Measurements from ENCODE around the gene MAPRE2. TPM values are rescaled to one million over a fixed set of nuclear protein-coding genes. Genes with fewer than 3 reads are reported as not detected.

MAPRE2 gene
- total RNA-seq, 1 donor from 2014 or later = 120 TPM

- DNase-seq = no peak
- H3K9me3 ChIP-seq (replicated peaks) = no peaks in the 10 kb centered on the region
- no peak overlapping the region for H3K4me3 ChIP-seq
- intact Hi-C loops (cut with micrococcal nuclease) = no loop called here
- TF ChIP-seq, protein P1, sequence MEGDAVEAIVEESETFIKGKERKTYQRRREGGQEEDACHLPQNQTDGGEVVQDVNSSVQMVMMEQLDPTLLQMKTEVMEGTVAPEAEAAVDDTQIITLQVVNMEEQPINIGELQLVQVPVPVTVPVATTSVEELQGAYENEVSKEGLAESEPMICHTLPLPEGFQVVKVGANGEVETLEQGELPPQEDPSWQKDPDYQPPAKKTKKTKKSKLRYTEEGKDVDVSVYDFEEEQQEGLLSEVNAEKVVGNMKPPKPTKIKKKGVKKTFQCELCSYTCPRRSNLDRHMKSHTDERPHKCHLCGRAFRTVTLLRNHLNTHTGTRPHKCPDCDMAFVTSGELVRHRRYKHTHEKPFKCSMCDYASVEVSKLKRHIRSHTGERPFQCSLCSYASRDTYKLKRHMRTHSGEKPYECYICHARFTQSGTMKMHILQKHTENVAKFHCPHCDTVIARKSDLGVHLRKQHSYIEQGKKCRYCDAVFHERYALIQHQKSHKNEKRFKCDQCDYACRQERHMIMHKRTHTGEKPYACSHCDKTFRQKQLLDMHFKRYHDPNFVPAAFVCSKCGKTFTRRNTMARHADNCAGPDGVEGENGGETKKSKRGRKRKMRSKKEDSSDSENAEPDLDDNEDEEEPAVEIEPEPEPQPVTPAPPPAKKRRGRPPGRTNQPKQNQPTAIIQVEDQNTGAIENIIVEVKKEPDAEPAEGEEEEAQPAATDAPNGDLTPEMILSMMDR (IDR thresholded peaks at IDR 0.05; ENCODE audit: borderline replicate concordance) = no peak
- H3K27me3 ChIP-seq (ENCODE audit: low read depth) = no peaks in the 10 kb centered on the region
- peaks cover 97% of the 10 kb centered on the region for H3K4me1 ChIP-seq
- H3K27ac ChIP-seq (replicated peaks) = peak overlapping the region; percentile 7
- no peaks in the 10 kb centered on the region for H3K36me3 ChIP-seq
These were observed 6.6 kb downstream of the MAPRE2 start for GRCh38 chr18:35047697-35048292.

DNA sequence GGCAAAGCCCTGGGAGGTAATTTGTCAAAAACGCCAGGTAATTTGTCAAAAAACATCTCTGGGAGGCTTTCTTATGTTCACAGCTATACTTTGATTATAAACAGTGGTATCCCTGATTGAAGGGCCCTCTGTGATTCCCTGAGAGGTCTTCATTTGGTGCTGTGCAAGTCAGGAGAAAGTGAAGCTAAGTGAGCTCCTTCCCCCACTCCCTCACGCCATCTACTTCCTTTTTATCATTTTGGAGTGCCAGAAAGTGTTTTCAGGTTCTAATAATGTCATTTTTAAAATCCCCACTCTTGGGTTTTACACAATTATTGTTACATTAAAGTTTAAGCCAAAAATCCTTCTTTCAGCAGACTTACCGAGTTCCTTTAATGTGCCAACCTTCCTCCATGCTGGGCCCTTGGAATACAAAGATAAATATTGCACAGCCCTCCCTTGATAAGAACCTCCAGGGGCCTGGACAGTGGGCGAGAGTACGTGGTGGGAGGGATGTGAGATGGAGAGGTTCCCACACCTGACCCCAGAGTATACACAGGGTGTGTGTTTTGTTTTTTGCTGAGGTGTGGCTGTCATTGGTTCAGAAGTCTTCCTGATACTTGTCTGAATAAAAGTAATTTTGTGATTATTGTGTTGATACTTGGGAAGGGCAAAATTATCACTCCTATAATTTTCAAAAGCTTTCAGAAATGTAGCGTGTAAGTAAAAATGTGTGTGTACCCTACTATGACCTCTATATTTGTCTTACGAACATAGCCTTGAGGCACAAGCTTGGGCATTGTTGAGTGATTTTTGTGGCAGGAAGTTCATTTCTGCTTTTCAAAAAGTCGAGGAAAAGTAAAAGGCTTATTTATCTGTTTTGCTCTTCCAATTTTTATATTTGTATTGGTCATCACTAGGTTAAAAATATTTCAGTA, 8.2 kb downstream of the MAPRE2 start:
- Histone ChIP-seq H3K36me3 (no peaks in the 10 kb centered on the region), H3K27me3 (ENCODE audit: low read depth) (no peaks in the 10 kb centered on the region), H3K4me1 (peaks cover 96% of the 10 kb centered on the region), H3K9me3 (replicated peaks) (no peaks in the 10 kb centered on the region), H3K27ac (replicated peaks) (peak overlapping the region; percentile 77), H3K4me3 (peak overlapping the region; percentile 25)
- no peak for DNase-seq
- intact Hi-C loops (cut with micrococcal nuclease) = no loop called here
- TF ChIP-seq, protein P1 (IDR thresholded peaks at IDR 0.05; ENCODE audit: borderline replicate concordance) = no peak

- intact Hi-C loops (cut with micrococcal nuclease) = no loop called here
- Histone ChIP-seq H3K4me3 (peak overlapping the region; percentile 25), H3K36me3 (no peaks in the 10 kb centered on the region), H3K9me3 (replicated peaks) (no peaks in the 10 kb centered on the region), H3K27me3 (ENCODE audit: low read depth) (no peaks in the 10 kb centered on the region), H3K27ac (replicated peaks) (peak overlapping the region; percentile 77), H3K4me1 (peaks cover 96% of the 10 kb centered on the region)
- TF ChIP-seq, protein P1 (IDR thresholded peaks at IDR 0.05; ENCODE audit: borderline replicate concordance) = no peak
- no peak for DNase-seq
These were observed 8.9 kb downstream of the MAPRE2 start for GRCh38 chr18:35050028-35050546.

- H3K4me3 ChIP-seq = peak overlapping the region; percentile 25
- intact Hi-C loops (cut with micrococcal nuclease) = no loop called here
- no peaks in the 10 kb centered on the region for H3K9me3 ChIP-seq (replicated peaks)
- no peak for DNase-seq
- no peaks in the 10 kb centered on the region for H3K27me3 ChIP-seq (ENCODE audit: low read depth)
- peaks cover 93% of the 10 kb centered on the region for H3K4me1 ChIP-seq
- peak overlapping the region; percentile 77 for H3K27ac ChIP-seq (replicated peaks)
- no peaks in the 10 kb centered on the region for H3K36me3 ChIP-seq
- TF ChIP-seq, protein P1 (IDR thresholded peaks at IDR 0.05; ENCODE audit: borderline replicate concordance) = no peak
These were observed 9.5 kb downstream of the MAPRE2 start for GRCh38 chr18:35050705-35051195.

- H3K4me1 ChIP-seq = peaks cover 93% of the 10 kb centered on the region
- intact Hi-C loops (cut with micrococcal nuclease) = no loop called here
- peak overlapping the region; percentile 77 for H3K27ac ChIP-seq (replicated peaks)
These were observed 10.6 kb downstream of the MAPRE2 start for GRCh38 chr18:35051641-35052377.

More at GRCh38 chr18:35051641-35052377, 10.6 kb downstream of the MAPRE2 start:
- TF ChIP-seq, protein P1 (IDR thresholded peaks at IDR 0.05; ENCODE audit: borderline replicate concordance) = no peak
- no peaks in the 10 kb centered on the region for H3K36me3 ChIP-seq
- no peaks in the 10 kb centered on the region for H3K9me3 ChIP-seq (replicated peaks)
- no peak for DNase-seq
- H3K27me3 ChIP-seq (ENCODE audit: low read depth) = no peaks in the 10 kb centered on the region
- peak overlapping the region; percentile 25 for H3K4me3 ChIP-seq
